T-helper 17 cell (primary cell): ENCODE measurements around the gene PCDH1. TPM values are rescaled to one million over a fixed set of nuclear protein-coding genes. Genes with fewer than 3 reads are reported as not detected.
A peak's percentile ranks its signal among the peaks of the same experiment; 100 is the strongest.

Source experiments
- ATAC-seq: fragments of 150-1000 bp; cut with Tn5 transposase; 2 replicates; pipeline ENCODE4 v1.10.0; 2021; ENCODE audit warnings: mild to moderate bottlenecking, moderate library complexity
- DNase-seq, 3 donors: peaks; one replicate each; pipeline versions ENCODE4 v3.0.0 to v3.0.0-alpha.2; 2020 to 2021
- H3K9me3 ChIP-seq: one replicate; pipeline ENCODE4 v1.7.0; 2013; ENCODE audit warnings: low read length, mild to moderate bottlenecking; ENCODE audit not compliant: control insufficient read depth, poor library complexity, severe bottlenecking
- H3K27ac Mint-ChIP-seq: one replicate; pipeline ENCODE4 v1.8.0; 2022; ENCODE audit warnings: mild to moderate bottlenecking, moderate library complexity, mixed read lengths
- H3K27me3 Mint-ChIP-seq: one replicate; pipeline ENCODE4 v1.8.0; 2022; ENCODE audit warnings: mixed read lengths
- H3K36me3 Mint-ChIP-seq: one replicate; pipeline ENCODE4 v1.8.0; 2022; ENCODE audit warnings: low read depth, mixed read lengths
- H3K4me1 Mint-ChIP-seq: one replicate; pipeline ENCODE4 v1.8.0; 2022; ENCODE audit warnings: mild to moderate bottlenecking, mixed read lengths
- H3K4me3 Mint-ChIP-seq: one replicate; pipeline ENCODE4 v1.8.0; 2022; ENCODE audit warnings: mild to moderate bottlenecking, moderate library complexity, mixed read lengths
- total RNA-seq, 4 donors: library from RNA in 2 of 4; stranded (reverse) in 2 of 4; gene quantifications; one replicate each; pipeline ENCODE4 v1.2.3 and lab custom pipeline; 2022 to 2026

Gene PCDH1
- total RNA-seq, 2 donors from 2014 or later: 0.57 to 0.87 TPM

DNA sequence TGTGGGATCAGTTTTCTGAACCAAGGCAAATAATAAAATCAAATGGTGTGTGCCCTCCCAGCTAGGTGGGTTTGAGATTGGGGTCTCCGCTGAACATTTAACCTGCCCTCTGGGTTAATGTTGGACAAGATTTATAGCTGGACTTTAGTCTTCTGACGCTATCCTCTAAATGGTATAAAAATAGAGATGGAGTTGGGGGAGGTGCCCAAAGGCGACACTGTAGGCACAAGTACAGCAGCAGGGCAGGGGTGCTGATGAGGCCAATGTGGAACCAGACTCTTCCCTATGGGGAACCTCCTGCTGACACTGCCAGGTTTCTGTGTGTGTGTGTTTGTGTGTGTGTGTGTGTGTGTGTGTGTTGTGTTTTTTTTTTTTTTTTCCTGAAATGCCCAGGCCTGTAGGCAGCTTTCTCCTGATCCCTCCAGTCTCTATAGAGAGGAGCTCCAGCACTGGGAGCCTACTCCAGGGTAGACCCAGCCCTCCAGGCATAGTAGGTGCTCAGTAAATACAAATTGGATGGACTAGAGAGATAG is 37.9 kb downstream of the PCDH1 start:
- H3K27ac Mint-ChIP-seq: no peak overlapping the region
- ATAC-seq (no peak), DNase-seq (no peak)
- H3K36me3 Mint-ChIP-seq: peaks cover 2% of the 10 kb centered on the region
- H3K9me3 ChIP-seq: no peaks in the 10 kb centered on the region
- no peak overlapping the region for H3K4me3 Mint-ChIP-seq
- H3K4me1 Mint-ChIP-seq: peaks cover 7% of the 10 kb centered on the region
- H3K27me3 Mint-ChIP-seq: peaks cover 66% of the 10 kb centered on the region

DNA sequence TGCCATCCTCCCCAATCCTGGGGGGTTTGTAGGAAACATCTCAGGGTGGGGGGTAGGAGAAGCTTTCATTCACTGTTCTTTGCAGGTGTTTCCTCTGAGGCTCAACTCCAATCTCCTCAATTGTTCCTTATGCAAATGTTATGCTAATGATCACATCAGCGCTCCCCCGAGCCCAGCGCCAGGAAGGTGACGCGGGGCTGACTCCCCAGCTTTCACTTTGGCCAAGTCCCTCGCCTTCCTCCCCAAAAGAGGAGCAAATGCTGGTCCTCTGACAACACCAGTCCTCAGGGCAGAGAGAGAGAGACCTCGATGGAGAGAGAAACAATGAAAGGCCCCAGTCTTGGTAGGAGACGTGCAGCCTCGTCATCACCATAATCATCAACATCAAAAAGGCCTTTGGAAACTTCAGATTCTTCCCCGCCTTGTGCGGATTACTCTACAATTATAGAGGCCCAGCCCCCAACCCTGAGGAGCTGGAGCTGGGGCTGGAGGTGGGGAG is 39.1 kb downstream of the PCDH1 start:
- Mint-ChIP-seq H3K4me3 (no peak overlapping the region), H3K27me3 (peaks cover 62% of the 10 kb centered on the region), H3K27ac (no peak overlapping the region), H3K36me3 (peaks cover 2% of the 10 kb centered on the region), H3K4me1 (peaks cover 5% of the 10 kb centered on the region)
- no peaks in the 10 kb centered on the region for H3K9me3 ChIP-seq
- ATAC-seq: no peak
- no peak for DNase-seq

DNA sequence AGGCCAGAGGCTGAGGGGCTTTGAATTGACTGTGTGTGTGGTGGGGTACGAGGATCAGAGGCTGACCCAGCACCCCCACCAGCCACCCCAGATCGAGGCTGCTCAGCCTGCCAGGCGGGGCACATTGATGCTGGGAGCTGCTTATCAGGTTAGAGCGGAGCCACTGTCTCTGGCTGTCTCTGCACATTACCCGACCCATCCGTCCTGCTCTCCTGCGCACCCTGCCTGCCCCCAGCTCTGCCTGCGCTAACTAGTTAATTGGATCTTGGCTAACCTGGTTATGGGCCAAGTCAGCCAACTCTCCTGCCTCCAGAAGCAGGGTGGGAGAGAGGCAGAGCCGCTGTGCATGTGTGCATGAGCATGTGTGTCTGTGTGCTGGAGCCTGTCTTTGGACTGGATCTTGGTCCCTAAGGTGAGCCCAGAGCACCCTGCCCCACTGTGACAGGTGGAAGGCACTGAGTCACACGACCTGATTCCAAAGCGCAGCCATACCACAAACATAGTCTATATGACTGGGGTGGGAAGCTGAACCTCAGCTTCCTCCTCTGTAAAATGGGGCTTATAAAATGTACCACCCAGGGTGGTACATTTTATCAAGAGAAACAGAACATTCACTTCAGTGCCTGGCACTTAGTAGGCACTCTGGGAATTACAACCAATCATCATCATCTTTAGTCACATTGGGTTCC is 39.7 kb downstream of the PCDH1 start:
- no peak overlapping the region for H3K27ac Mint-ChIP-seq
- no peak for ATAC-seq
- H3K36me3 Mint-ChIP-seq: no peaks in the 10 kb centered on the region
- DNase-seq: no peak
- peaks cover 3% of the 10 kb centered on the region for H3K4me1 Mint-ChIP-seq
- peaks cover 56% of the 10 kb centered on the region for H3K27me3 Mint-ChIP-seq
- no peaks in the 10 kb centered on the region for H3K9me3 ChIP-seq
- H3K4me3 Mint-ChIP-seq: no peak overlapping the region

DNA sequence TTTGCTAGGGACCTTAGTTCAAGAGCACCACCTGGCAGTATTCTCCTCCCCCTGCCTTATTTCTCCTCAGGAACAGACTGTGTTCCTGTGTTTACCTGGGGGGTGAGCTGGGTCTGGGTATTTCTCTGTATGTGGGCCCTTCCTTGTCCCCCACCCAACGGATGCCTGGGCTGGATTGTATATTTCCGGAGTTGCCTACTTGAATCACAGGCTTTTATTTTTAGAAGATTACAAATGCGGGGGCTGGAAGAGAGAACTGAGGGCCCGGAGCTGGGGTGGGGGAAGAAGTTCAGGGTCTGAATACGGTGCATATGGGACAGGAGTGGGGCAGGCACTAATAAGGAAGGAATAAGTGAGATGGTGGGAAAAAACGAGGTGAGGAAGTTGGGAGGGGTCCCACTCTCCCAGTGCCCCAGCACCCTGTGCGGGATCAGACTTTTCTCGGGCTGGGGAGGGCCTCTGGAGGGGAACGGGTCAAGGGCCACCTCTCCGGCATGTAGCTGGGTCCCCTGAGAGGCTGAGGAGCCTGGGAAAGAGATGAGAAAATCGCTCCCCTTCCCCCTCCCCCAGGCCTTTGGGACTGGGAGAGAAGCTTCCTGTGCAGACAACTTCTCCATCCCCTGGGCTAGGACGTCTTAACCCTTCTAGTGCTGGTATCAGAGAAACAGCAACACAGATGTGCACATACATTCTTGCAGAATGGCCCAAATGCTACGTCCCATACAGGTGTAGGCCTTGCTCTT is 42.1 kb downstream of the PCDH1 start:
- DNase-seq (no peak), ATAC-seq (no peak)
- H3K9me3 ChIP-seq: no peaks in the 10 kb centered on the region
- Mint-ChIP-seq H3K36me3 (no peaks in the 10 kb centered on the region), H3K4me3 (no peak overlapping the region), H3K4me1 (peaks cover 7% of the 10 kb centered on the region), H3K27ac (no peak overlapping the region), H3K27me3 (peaks cover 61% of the 10 kb centered on the region)

DNA sequence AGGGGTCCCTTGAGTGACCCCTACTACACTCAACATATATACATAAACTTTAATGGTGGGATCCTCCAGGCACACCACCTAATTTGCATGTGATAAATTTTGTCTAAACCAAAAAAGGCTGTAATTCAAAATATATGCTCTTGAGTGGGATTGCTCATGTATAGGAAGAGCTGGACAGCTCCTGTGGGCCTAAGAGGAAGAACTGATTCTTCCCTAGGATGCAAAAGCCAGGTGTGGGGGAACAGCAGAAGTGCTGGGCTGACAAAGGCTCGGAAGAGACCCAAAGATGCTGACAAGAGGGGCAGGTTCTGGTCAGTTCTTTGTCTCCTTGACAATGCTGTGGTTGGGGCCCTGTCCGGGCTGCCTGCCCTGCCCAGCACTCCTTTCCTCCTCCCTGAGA is 43.9 kb downstream of the PCDH1 start:
- no peak overlapping the region for H3K4me3 Mint-ChIP-seq
- no peaks in the 10 kb centered on the region for H3K9me3 ChIP-seq
- H3K36me3 Mint-ChIP-seq: no peaks in the 10 kb centered on the region
- peaks cover 7% of the 10 kb centered on the region for H3K4me1 Mint-ChIP-seq
- no peak overlapping the region for H3K27ac Mint-ChIP-seq
- ATAC-seq: no peak
- no peak for DNase-seq
- peaks cover 64% of the 10 kb centered on the region for H3K27me3 Mint-ChIP-seq

DNA sequence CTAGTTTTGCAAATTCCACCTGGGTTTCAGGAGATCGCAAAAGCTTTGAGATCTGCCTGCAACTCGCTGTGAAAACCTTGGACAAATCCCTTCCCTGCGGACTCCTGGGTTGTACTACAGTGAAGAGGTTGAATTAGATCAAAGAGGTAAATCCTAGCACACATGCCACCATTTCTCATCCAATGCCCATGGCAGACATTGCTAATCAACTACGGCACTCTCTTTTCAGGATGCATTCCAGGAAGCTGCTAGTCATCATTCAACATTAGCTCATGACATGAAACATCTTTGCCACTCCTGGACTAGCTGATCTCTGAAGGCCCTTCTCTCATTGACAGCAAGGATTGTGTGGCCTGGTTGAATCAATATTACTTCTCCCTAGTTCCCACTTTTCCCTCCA is 46.1 kb downstream of the PCDH1 start:
- ATAC-seq (no peak), DNase-seq (no peak)
- no peak overlapping the region for H3K27ac Mint-ChIP-seq
- H3K27me3 Mint-ChIP-seq: peaks cover 71% of the 10 kb centered on the region
- peaks cover 7% of the 10 kb centered on the region for H3K4me1 Mint-ChIP-seq
- no peaks in the 10 kb centered on the region for H3K36me3 Mint-ChIP-seq
- no peaks in the 10 kb centered on the region for H3K9me3 ChIP-seq
- no peak overlapping the region for H3K4me3 Mint-ChIP-seq

DNA sequence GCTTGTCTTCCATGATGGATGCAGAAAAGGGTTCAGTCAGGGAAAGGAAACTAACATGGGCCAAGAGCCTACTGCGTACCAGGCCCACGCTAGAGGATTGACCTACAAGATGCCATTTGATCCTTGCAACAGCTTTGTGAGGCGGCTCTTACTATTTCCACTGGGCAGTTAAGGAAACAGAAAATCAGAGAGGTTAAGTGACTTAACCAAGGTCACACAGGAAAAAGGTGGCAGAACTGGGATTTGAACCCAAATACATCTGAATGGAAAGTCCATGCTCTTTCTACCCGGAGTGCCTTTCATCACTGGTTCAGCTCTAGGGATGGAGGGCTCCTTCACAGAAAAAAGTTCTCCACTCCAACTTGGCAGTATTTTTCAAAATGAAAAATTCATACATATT is 50.0 kb downstream of the PCDH1 start:
- no peak for DNase-seq
- H3K36me3 Mint-ChIP-seq: no peaks in the 10 kb centered on the region
- peaks cover 73% of the 10 kb centered on the region for H3K27me3 Mint-ChIP-seq
- no peaks in the 10 kb centered on the region for H3K9me3 ChIP-seq
- H3K27ac Mint-ChIP-seq: no peak overlapping the region
- H3K4me1 Mint-ChIP-seq: peaks cover 9% of the 10 kb centered on the region
- ATAC-seq: no peak
- no peak overlapping the region for H3K4me3 Mint-ChIP-seq

DNA sequence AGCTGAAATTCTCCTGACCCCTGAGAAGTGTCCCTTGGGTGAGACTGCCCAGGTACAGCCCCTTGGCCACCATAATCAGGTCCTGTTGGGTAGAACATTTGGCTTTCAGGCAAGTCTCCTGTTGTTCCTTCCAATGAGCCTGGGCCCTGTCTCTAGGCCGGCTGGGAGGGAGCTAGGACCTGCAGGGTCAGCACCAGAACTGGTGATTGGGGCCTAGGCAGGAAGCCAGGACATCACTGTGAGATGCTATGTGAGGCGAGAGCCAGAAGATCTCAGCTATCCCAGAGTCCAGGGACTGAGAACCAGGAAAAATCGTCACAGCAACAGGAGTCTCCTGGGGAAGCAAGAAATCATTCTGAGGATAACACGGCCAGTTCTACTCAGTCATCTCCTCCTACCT is 51.5 kb downstream of the PCDH1 start:
- H3K4me1 Mint-ChIP-seq: peaks cover 4% of the 10 kb centered on the region
- H3K9me3 ChIP-seq: no peaks in the 10 kb centered on the region
- DNase-seq (no peak), ATAC-seq (no peak)
- H3K4me3 Mint-ChIP-seq: no peak overlapping the region
- H3K27ac Mint-ChIP-seq: no peak overlapping the region
- H3K27me3 Mint-ChIP-seq: peaks cover 64% of the 10 kb centered on the region
- H3K36me3 Mint-ChIP-seq: no peaks in the 10 kb centered on the region

DNA sequence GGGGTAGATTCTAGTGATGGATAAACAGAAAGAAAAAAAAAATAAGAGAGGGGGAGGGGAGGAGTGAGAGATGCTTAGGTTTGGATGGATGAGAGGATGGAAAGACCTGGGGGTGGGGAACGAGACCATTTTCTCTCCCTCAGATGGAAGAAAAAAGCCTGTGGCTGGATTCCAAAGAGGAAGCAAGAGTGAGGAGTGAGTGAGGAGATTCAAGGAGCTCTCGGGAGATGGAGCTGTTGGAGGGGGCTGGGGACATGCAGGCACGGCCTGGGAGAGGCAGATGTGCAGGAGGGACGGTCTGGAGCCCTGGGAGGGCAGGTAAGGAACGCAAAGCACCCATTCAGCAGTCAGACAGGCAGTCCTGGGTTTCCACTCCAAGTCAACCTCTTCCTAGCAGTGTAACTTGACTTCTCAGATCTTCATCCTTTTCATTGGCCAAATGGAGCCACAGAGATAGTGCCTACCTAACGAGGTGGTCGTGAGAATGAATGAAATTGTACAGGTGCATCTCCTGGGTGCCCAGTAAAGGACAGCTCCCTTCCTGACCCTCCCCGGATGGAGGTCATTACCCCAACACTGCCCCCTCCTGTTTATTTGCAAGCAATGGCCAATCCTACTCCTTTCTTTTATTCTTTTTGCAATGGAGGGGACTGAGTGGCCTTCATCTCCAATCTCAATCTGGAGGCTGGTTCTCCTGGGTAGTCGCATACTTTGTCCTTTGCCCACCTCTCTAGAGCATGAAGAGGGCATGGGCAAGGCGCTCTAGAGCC is 52.2 kb downstream of the PCDH1 start:
- Mint-ChIP-seq H3K4me3 (no peak overlapping the region), H3K4me1 (peaks cover 4% of the 10 kb centered on the region), H3K36me3 (no peaks in the 10 kb centered on the region), H3K27ac (peak overlapping the region; percentile 43), H3K27me3 (peaks cover 57% of the 10 kb centered on the region)
- DNase-seq: no peak
- peak; percentile 52 for ATAC-seq
- no peaks in the 10 kb centered on the region for H3K9me3 ChIP-seq

DNA sequence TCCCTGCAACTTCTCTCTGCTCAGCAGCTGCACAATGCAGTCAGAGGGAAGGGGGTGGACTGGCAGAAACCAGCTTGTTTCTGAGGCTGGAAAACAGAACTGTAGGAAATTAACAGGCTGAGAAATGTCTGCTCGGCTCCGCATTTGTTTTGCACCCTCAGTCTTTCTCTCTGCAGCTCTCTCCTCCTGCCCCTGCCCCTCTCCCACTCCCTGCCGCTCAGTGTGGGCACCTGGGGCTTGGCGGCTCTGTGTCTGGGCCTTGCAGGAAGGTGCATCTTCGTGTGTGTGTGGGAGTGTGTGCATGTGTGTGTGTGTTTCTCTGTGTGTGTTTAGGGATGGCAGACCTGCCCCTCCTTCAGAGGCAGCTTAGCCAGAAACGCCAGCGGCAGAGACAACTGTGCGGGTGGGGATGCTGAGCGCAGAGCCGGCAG is 53.0 kb downstream of the PCDH1 start:
- no peak overlapping the region for H3K4me3 Mint-ChIP-seq
- peak overlapping the region; percentile 43 for H3K27ac Mint-ChIP-seq
- H3K36me3 Mint-ChIP-seq: no peaks in the 10 kb centered on the region
- peaks cover 4% of the 10 kb centered on the region for H3K4me1 Mint-ChIP-seq
- peaks cover 54% of the 10 kb centered on the region for H3K27me3 Mint-ChIP-seq
- DNase-seq (no peak), ATAC-seq (no peak)
- no peaks in the 10 kb centered on the region for H3K9me3 ChIP-seq

DNA sequence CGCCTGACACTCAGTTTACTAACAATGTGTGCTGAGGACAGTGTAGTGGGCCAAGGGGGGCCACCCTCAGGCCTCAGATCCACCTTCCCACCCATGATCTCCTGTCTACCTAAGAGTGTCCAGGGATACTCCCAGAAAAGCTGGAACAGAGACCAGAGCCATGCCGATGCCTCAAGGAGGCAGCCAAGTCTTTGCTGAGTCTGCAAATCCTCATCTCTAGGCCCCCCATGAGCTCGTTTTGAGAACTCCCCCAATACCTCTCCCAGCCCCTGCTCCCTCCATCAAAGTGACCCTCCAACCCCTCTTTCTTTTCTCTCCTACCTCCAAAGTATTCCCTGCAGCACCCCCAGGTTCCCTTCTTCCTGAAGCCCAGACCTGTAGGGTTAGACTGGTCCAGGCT is 53.5 kb downstream of the PCDH1 start:
- Mint-ChIP-seq H3K36me3 (no peaks in the 10 kb centered on the region), H3K27ac (no peak overlapping the region), H3K4me3 (no peak overlapping the region), H3K27me3 (peaks cover 53% of the 10 kb centered on the region), H3K4me1 (peaks cover 4% of the 10 kb centered on the region)
- DNase-seq: no peak
- no peaks in the 10 kb centered on the region for H3K9me3 ChIP-seq
- ATAC-seq: no peak

DNA sequence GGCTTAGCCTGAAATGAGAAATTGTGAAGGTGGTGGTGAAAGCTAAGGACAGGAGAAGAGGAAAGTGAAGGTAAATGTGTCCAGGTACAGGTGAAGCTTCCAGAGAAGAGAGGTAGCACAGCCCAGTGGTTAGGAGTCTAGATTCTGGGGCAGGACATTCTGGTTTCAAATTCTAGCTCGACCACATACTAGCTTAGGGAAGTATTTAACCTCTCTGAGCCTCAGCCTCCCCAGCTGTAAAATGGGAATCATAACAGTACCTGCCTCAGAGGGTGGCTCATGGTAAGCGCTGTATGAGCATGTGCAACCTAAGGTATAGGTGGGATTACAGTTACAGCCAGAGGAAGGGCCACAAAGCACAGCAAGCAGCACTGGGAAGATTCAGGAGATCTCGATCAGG is 55.2 kb downstream of the PCDH1 start:
- H3K4me3 Mint-ChIP-seq: no peak overlapping the region
- no peaks in the 10 kb centered on the region for H3K9me3 ChIP-seq
- DNase-seq: no peak
- peaks cover 4% of the 10 kb centered on the region for H3K4me1 Mint-ChIP-seq
- ATAC-seq: no peak
- no peaks in the 10 kb centered on the region for H3K36me3 Mint-ChIP-seq
- no peak overlapping the region for H3K27ac Mint-ChIP-seq
- H3K27me3 Mint-ChIP-seq: peaks cover 49% of the 10 kb centered on the region

DNA sequence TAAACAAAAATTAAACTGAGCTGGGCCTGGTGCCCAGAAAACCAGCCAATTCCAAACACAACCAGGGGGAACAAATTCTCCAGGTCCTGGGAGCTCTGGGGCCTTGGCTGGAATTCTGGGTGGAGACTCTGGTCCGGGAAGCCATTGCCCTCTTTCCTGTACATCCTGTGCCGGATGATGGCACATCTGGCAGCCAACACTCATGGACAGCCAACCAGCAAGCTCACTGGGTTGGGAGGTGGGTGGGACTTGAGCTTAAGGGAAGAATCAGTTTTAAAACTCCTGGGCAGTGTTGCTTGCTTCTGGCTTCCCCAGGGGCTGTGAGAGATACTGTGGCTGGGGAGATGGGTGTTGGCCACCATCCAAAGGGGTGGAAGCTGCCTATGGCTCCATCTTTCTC is 56.1 kb downstream of the PCDH1 start:
- H3K4me3 Mint-ChIP-seq: no peak overlapping the region
- no peak for DNase-seq
- no peaks in the 10 kb centered on the region for H3K9me3 ChIP-seq
- peaks cover 4% of the 10 kb centered on the region for H3K4me1 Mint-ChIP-seq
- H3K27me3 Mint-ChIP-seq: peaks cover 48% of the 10 kb centered on the region
- no peak for ATAC-seq
- H3K36me3 Mint-ChIP-seq: no peaks in the 10 kb centered on the region
- H3K27ac Mint-ChIP-seq: no peak overlapping the region
